ENCODE measurements around the gene PAF1.

The PAF1 gene

GRCh38 chr19:39405261-39405957, 14.5 kb upstream of the PAF1 start:
- DNase-seq (ENCODE audit: low spot score), result no peak

GRCh38 chr19:39403331-39404312, 12.7 kb upstream of the PAF1 start:
- peak; percentile 72 for DNase-seq (ENCODE audit: low spot score)

GRCh38 chr19:39402346-39403300, 11.7 kb upstream of the PAF1 start:
- peak; percentile 70 for DNase-seq (ENCODE audit: low spot score)

GRCh38 chr19:39401549-39402345, 10.8 kb upstream of the PAF1 start:
- no peak for DNase-seq (ENCODE audit: low spot score)

- no peak for DNase-seq (ENCODE audit: low spot score)
Observed at GRCh38 chr19:39401070-39401548, 10.2 kb upstream of the PAF1 start.

- no peak for DNase-seq (ENCODE audit: low spot score)
Observed at GRCh38 chr19:39400061-39400460, 9.2 kb upstream of the PAF1 start.

- DNase-seq (ENCODE audit: low spot score), result no peak
Observed at GRCh38 chr19:39399668-39400050, 8.8 kb upstream of the PAF1 start.

- no peak for DNase-seq (ENCODE audit: low spot score)
Observed at GRCh38 chr19:39398297-39398864, 7.5 kb upstream of the PAF1 start.

- DNase-seq (ENCODE audit: low spot score), result no peak
Observed at GRCh38 chr19:39397360-39398296, 6.7 kb upstream of the PAF1 start.

- peak; percentile 78 for DNase-seq (ENCODE audit: low spot score)
Observed at GRCh38 chr19:39390451-39390750, 505 bp downstream of the PAF1 start.

- no peak for DNase-seq (ENCODE audit: low spot score)
Observed at GRCh38 chr19:39389631-39390414, 1.1 kb downstream of the PAF1 start.

- no peak for DNase-seq (ENCODE audit: low spot score)
Observed at GRCh38 chr19:39388657-39389056, 2.2 kb downstream of the PAF1 start.

GRCh38 chr19:39386557-39386956, 4.3 kb downstream of the PAF1 start:
- no peak for DNase-seq (ENCODE audit: low spot score)

- DNase-seq (ENCODE audit: low spot score), result no peak
Observed at GRCh38 chr19:39385629-39386411, 5.1 kb downstream of the PAF1 start.

- no peak for DNase-seq (ENCODE audit: low spot score)
Observed at GRCh38 chr19:39384839-39385568, 5.9 kb downstream of the PAF1 start.

GRCh38 chr19:39382991-39383828, 7.7 kb downstream of the PAF1 start:
- DNase-seq (ENCODE audit: low spot score), result no peak

Data from putamen (tissue), 1 donor.